Forelimb muscle (tissue), 1 donor: ENCODE data around the gene ZNF213. TPM values are rescaled to one million over a fixed set of nuclear protein-coding genes. Genes with fewer than 3 reads are reported as not detected.
"Not testable (repeated sequence)": the region's sequence is repeated elsewhere in the genome, so short reads cannot be mapped to it uniquely, and the experiment has no call there.

ENCODE experiments used
- DNase-seq: peaks from one replicate; pipeline ENCODE4 v3.0.0-alpha.2; 2013; ENCODE audit warnings: low read depth
- polyA plus RNA-seq: library from polyadenylated mRNA; unstranded; fragments of 120-200 nt; gene quantifications from one replicate; pipeline ENCODE4 v1.2.1, GENCODE V29; 2013; ENCODE audit not compliant: insufficient read length

The ZNF213 gene
- polyA plus RNA-seq, 1 donor: 12.3 TPM

DNA sequence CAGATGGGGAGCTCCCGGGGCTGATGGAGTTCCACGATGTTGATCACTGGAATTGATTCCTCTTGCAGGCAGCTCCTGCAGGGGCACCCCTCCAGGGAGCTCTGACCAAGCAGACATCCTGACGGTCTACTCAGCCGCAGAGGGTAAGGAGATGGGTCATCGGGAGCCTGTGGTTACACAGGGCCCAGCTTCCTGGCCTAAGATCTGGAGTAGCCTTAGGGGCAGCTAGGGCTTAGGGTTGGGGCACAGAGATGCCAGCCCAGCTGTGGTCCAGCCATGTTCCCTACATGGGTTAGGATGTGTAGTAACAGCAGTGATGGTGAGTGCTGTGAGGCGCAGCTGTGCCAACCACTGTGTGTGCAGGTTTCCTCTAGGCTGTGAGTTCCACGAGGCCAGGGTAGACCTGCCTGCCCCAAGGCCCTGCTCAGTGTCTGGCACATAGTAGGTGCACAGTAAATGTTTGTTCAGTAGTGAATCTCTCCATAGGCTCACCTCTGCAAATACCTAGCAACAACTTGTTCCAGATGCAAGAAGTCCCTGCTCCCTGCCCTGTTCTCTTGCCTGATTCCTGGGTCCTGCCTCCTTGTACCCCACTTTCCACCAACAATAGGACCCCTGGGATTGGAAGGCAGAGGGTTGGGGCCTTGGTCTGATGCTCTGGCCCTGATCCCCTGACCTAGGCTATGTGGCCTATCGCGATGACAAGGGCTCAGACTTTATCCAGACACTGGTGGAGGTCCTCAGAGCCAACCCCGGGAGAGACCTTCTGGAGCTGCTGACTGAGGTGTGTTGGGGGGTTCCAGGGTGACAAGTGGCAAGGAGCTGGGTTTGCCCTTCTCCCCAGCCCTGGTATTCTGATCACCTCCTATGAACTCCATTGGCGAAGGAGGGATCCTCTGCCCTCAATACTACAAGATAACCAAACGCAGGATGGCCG lies 13.7 kb downstream of the ZNF213 start:
- DNase-seq: no peak

DNA sequence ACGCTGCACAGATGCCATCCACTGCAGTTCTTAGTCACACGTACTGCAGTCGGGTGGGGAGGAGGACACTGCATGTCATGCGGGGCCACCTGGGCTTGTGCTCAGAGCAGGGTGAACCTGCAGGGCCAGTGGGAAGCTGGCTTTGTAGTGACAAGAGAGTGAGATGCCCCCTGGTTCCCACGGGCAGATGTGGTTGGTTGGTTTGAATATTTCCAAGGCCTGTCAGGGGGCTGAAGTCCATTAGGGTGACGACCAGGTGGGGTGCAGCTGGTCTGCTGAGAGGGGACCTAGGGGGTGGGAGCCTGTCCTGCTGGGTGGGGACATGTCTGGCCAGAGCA lies 14.3 kb downstream of the ZNF213 start:
- DNase-seq: no peak

DNA sequence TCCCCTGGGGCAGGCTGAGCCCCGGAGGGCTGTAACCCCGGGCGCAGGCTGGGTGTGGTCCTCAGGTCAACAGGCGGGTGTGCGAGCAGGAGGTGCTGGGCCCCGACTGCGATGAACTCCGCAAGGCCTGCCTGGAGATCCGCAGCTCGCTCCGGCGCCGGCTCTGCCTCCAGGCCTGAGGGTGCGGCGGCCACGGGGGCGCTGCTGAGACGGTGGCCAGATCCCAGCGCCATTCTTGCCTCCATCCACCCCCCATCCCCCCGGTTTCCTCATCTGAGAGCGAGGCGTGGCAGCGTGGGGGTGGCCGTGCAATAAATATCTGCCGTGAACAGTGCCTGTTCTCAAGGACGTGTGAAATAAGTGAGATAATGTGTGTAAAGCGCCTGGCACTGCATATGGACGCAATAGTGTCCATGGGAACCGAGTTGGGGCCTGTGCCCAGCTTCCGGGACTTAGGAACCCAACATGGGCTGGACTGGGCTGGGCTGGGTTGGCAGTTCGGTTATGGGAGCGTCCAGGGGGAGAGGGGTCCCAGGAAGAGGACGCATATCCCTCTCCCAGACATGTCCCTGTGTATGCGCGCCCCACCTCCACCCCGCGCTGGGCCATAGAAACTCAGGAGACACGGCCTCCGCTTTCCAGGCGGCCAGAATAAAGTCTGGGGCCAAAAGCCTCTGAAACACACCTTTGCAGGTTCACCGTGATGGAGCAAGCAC lies 15.0 kb downstream of the ZNF213 start:
- no peak for DNase-seq

DNA sequence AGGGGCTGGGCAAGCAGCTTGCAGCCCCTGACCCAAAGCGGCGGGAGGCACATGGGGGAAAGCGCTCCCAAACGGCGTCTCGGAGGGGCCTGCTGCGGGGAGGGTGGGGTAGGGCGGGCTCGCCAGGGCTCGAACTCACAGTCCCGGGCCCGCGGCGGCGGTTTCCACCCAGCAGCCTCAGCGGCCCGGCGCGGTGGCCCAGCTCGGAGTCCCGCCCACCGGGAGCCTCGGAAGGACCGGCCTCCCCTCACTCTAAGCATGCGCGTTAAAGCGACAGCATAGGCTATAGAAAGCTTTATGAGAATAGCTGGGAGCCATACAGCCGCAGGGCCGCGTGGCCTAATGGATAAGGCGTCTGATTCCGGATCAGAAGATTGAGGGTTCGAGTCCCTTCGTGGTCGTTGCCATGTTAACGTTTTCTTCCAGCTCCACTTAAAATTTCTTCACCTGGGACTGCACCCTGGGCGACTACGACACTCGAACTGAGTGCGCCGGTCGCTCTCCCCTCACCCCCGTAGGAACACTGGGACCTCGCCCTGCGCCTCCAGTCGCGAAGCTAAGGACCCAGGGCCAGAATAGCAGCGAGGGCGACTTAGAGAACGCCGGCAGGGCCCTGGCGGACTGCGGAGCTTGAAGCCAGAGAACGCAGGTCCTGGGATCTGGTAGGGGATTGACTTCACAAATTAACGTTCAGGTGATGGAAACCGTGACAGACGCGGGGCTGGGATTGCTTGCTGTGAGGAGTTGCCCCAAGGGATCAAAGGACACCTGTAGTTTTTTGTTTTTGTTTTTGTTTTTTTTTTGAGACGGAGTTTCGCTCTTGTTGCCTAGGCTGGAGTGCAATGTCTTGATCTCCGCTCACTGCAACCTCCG lies 15.8 kb downstream of the ZNF213 start:
- peak; percentile 88 for DNase-seq

DNA sequence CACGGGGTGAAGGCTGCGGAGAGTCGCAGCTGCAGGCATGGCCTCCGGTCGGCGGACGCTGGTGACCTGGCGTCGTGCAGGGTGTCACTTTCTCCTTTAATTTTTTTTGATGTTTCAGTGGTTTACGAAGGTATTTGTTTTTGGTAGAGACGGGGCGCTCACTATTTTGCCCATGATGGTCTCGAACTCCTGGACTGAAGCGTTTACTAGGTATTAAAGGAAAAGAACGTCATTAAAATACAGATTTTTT lies 17.1 kb downstream of the ZNF213 start:
- no peak for DNase-seq

DNA sequence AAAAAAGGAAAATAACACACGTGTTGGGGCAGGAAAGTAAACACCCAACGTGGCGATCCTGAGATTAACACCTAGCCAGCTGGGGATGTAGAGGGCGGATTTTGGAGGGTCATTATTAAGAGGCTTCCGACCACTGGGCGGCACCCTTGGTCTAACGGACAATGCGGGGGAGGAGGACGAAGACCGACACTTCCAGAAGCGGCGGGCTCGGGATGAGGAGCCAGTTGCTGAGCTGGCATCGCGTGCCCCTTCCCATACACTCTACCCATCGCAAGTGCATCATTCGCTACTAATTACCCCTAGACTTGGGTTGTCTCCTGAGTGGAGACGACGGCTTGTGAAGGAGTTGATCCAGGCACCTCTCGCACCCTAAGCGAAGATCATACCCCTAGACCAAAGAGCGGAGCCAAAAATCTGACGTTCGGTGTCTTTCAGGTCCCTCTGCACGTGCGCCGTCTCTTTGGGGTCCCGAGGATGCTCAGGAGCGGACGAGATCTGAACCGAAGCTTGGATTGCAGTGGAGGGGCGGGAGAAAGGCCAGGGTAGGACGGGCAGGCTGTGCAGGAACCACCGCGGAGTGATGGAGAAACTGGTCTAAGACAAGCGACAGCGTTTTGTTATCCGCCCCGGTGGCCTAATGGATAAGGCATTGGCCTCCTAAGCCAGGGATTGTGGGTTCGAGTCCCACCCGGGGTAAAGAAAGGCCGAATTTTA lies 17.6 kb downstream of the ZNF213 start:
- DNase-seq: peak; percentile 79

DNA sequence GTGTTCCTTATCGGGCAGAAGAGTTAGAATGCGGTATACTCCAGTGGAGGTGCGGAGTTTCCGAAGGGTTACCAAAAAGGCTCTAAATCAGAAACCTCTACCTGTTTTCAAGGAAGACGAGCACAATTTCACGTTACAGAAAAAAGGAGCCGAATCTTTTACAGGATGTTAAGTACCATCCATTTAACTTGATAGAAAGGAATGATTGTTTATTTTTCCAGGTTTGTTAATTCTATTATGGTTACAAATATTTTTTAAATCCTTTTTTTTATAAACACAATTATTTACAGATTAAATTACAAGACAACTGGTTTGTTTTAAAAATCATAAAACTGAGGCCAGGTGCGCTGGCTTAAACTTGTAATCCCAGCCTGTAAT lies 18.2 kb downstream of the ZNF213 start:
- no peak for DNase-seq

DNA sequence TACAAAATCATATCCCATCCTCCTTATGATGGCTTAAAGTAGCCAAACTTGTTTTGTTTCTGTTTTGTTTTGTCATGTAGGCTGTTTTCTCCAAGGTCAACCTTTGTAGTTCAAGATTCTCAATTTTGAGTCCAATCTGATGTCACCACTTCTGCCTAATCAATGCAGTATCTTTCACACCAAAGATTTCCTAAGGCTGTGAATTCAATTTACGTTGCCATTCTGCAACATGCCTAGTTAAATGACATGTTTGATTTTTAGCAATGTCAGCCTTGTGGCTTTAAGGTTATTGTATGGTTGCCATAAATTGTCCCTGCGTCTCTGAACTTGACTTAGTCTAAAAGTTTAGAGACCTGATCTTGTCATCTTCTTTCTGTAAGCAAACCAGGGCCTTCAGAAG lies 20.4 kb downstream of the ZNF213 start:
- DNase-seq: no peak

DNA sequence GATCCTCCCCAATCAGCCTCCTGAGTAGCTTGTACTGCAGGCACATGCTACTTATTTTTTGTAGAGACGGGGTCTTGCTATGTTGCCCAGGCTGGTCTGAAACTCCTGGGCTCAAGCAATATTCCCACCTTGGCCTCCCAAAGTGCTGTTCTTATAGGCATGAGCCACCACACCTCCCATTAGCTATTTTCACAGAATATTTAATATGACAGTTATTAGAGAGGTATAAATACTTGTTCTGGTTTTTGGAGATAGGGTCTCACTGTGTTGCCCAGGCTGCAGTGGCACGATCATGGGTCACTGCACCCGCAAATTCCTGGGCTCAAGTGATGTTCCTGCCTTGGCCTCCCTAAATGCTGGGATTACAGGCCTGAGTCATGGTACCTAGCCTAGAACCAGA lies 21.1 kb downstream of the ZNF213 start:
- no peak for DNase-seq

DNA sequence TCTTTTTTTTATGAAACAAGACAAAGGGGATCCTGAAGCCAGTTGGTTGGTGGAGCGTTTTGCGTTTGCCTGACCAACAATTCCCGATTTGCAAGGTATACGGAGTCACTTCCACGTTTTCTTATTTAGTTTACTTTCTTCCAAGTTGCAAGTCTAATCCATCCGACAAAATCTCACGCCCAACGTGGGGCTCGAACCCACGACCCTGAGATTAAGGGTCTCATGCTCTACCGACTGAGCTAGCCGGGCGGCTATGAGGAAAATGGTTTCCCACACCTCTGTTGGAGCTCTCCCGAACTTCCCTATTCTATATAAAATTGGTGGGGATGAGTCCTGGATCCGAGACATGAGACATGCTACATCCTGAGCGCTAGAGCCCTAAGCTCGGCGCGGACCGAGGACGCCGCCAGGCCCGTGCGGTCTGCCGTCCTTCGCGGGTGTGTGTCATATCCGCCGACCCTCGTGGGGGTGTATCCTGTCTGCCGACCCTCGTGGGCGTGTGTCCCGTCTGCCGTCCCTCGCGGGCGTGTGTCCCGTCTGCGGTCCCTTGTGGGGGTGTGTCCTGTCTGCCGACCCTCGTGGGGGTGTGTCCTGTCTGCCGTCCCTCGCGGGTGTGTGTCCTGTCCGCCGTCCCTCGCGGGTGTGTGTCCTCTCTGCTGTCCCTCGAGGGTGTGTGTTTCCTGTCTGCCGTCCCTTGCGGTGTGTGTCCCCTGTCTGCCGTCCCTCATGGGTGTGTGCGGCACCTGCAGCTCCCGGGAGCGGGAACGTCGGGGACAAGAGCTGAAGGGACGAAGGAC lies 22.6 kb downstream of the ZNF213 start:
- no peak for DNase-seq

DNA sequence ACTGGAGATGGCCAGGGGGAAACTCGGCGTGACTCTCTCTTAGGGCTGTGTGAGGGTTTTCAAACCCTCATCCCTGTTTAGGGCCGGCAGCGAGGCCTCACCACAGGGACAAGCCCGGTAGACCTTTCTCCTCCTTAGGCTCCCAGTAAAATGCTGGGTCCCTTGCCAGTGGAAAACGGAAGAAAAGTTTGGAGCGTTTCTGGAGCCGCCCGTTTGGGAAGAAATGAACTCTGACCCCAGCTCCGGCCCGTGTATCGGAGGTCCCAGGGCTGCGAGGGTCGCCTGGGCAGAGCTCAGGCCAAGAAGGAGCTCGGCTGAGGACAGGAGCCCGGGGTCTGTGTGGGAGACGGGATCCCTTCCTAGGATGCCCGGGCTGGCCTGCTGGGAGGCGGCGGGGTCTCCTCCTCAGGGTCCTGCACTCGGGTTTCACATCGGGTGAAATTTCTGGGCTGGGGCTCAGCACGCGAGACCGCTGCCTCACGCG lies 23.2 kb downstream of the ZNF213 start:
- DNase-seq: no peak

DNA sequence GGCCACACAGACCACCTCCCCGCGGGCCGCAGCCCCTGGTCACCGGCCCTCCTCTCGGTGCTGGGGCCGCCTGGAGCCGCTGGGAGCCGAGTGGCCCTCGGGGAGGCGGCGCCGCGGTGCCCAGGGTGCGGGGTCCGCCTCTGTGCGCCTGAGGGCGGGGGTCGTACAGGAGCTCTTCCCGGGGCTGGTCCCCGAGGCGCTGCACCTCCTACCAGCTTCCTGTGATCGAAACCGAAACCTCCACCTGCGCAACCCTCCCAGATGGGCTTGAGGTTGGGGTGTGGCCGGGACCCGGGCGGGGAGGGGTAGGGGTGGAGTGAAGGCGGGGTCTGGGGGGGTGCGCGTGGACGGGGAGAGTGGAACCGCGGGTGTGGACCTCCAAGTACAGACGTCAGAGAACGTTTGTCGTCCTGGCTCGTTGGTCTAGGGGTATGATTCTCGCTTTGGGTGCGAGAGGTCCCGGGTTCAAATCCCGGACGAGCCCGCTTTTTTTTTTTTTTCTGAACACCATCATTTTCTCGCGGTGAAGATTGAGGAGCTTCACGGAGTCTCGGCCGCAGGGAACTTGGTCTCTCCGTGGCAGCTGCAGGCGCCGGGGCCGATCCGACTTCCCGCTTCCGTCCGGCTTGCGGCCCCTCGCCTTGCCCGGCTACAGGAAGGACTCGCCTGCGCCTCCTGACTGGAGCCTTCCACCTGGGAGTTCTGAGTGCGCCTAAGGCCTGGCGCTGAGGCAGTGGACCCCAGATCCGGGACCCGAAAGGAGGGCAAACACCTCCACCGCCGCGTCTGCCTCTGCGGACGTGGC lies 23.9 kb downstream of the ZNF213 start:
- no peak for DNase-seq

DNA sequence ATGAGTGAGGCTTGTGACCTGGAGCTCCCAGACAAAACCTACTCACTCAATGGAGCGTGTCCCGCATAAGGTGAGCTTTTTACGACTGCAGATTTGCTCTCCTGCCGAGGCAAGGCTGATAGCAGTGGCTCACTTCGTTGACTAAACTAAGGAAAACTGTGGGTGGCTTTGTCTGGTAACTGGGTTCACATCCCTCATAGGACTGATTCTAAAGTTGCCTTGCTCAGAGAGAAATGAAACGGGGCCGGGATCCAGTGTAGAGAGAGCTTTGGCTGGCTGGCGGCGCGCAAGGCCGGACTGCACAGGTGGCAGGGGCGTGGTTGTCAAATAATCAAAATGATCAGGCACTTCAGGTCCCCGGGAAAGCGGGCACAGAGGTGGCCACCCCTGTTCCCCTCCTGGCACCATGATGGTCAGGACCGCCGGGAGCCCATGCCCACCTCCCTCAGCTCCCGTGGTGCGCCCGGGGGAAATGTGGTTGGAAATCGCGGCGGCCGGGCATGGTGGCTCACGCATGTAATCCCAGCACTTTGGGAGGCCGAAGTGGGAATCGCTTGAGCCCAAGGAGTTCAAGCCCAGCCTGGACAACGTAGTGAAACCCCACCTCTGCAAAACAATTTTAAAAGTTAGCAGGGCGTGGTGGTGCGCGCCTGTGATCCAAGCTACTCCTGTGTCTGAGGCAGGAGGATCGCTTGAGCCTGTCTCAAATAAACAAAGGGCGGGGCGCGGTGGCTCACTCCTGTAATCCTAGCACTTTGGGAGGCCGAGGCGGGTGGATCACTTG lies 26.6 kb downstream of the ZNF213 start:
- no peak for DNase-seq

DNA sequence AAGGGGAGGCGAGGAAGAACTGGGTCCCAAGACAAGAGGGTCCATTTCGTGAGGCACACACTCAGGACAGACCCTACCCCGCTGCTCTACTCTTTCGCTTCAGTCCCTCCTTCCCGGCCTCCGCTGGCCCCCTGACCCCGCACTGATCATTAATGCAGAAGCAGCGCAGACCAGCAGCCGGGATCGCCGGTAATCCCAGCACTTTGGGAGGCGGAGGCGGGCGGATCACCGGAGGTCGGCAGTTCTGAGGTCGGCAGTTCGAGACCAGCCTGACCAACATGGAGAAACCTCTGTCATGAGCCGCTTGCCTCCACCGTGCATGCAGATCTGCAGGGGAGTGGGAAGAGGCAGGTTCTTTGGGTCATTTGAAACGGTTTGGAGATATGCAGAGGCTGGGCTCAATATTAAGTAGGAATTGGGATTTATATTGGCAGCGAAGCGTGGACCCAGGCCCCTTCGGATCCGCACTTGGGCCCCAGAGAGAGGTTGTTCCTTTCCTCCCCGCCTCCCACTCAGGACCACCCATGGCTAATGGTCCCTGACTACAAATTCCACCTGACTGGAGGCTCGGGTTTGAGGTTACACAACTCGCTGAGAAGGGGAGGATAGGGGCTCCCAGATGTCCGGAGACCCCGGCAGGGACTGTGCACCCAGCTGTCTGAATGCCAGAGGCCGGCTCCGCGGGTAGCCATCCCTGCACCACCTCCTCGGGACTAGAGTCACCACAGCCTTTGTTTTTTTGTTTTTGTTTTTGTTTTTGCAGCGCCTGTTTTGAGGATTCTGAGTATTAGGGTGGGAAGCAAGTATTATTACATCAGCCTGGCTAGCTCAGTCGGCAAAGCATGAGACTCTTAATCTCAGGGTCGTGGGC lies 29.5 kb downstream of the ZNF213 start:
- DNase-seq: no peak

DNA sequence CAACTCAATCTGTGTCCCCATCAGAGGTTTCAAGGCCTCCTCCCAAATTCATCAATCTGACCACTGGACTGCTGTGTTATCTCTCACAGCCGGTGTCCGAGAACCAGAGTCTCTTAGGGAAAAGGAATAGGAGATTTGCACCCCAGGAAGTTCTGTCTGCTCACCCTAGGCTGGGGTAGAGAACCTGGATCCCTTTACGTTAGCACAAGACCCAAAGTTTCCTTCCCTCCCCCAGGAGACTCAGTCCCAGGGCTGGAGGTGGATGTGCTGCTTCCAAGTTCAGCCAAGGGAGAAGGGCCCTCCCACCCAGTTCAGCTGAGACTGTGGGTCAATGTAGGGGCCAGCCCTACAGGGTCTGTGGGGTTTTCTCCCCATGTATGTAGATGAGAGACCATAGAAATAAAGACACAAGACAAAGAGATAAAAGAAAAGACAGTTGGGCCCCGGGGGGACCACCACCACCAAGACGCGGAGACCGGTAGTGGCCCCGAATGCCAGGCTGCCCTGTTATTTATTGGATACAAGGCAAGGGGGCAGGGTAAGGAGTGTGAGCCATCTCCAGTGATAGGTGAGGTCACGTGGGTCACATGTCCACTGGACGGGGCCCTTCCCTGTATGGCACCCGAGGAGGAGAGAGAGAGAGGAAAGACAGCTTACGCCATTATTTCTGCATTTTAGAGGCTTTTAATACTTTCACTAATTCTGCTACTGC lies 30.4 kb downstream of the ZNF213 start:
- no peak for DNase-seq

DNA sequence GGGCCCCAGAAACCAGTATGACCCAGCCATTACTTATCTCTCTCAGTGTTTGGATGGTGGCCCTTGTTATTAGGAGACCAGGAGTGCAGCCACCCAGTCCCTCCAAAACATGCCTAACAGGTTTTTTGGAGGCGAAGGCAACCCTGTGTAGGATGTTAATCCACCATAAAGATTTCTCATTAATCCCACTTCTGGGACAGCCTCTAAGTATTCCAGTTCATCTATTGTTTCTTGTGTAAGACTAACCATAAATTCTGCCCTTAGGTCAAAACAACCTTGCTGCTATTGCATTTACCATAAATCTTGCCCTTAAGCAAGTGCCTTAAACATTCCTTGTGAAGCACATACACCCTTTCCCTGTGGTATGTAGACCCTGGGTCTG lies 31.7 kb downstream of the ZNF213 start:
- DNase-seq: no peak

DNA sequence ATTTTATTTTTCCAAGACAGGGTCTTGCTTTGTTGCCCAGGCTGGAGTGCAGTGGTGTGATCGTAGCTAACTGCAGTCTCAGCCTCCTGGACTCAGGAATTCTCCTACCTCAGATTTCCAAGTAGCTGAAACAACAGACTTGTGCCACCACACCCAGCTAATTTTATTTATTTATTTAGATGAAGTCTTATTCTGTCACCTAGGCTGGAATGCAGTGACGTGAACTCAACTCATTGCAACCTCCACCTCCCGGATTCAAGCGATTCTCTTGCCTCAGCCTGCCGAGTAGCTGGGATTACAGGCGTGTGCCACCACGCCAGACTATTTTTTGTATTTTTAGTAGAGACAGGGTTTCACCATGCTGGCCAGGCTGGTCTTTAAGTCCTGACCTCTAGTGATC lies 33.9 kb downstream of the ZNF213 start:
- DNase-seq: not testable (repeated sequence)
